Upper lobe of right lung (tissue), 1 donor: ENCODE measurements around the gene ARHGEF5. TPM values are rescaled to one million over a fixed set of nuclear protein-coding genes. Genes with fewer than 3 reads are reported as not detected.
A peak's percentile ranks its signal among the peaks of the same experiment; 100 is the strongest.

Experiments
- ATAC-seq: fragments of 200-7000 bp; cut with Tn5 transposase; one replicate; pipeline ENCODE4 v1.9.1; 2020; ENCODE audit warnings: mild to moderate bottlenecking, moderate library complexity
- DNase-seq: peaks from one replicate; pipeline ENCODE4 v3.0.0-alpha.2; 2020
- H3K27ac ChIP-seq: fragments of 200-600 bp; one replicate; pipeline ENCODE4 v1.8.0; 2022
- H3K27me3 ChIP-seq: fragments of 200-600 bp; one replicate; pipeline ENCODE4 v1.8.0; 2022; ENCODE audit warnings: mild to moderate bottlenecking
- H3K36me3 ChIP-seq: fragments of 200-600 bp; one replicate; pipeline ENCODE4 v1.8.0; 2022
- H3K4me1 ChIP-seq: fragments of 200-600 bp; one replicate; pipeline ENCODE4 v1.8.0; 2022
- H3K4me3 ChIP-seq: fragments of 200-600 bp; one replicate; pipeline ENCODE4 v1.8.0; 2022; ENCODE audit warnings: mild to moderate bottlenecking
- H3K9me3 ChIP-seq: fragments of 200-600 bp; one replicate; pipeline ENCODE4 v1.8.0; 2022
- intact Hi-C: fragments of 100-400 bp; cut with DNase I; formaldehyde crosslinking; loops from one replicate; pipeline ENCODE4 v1.11.0; 2022
- total RNA-seq: library from RNA; stranded (reverse); fragmentation: NEBNext Ultra II Directional; extraction: Animal tissue kit (Norgen Biotek cat#: 25700); gene quantifications from one replicate; pipeline ENCODE4 v1.2.1, GENCODE V29; 2021
- TF ChIP-seq, protein P1 (sequence below): fragments of 200-600 bp; IDR thresholded peaks from one replicate; pipeline ENCODE4 v1.8.0; 2022; ENCODE audit warnings: antibody characterized with exemption
- donor health status: DM: no; HTN: yes; CAD: no; lungs with severe emphysema.

ARHGEF5 gene
- total RNA-seq, 1 donor from 2014 or later = 36.9 TPM

GRCh38 chr7:144403649-144404061 is 48.5 kb downstream of the ARHGEF5 start, which contains the start of gene NOBOX:
TSS of gene NOBOX (minus strand) at chr7:144403693.
- Histone ChIP-seq H3K9me3 (no peaks in the 10 kb centered on the region), H3K4me1 (no peaks in the 10 kb centered on the region), H3K36me3 (no peaks in the 10 kb centered on the region), H3K27me3 (no peaks in the 10 kb centered on the region), H3K4me3 (no peak within 1 kb of the TSS), H3K27ac (no peak within 1 kb of the TSS)
- ATAC-seq = peak; percentile 5
- TF ChIP-seq, protein P1, sequence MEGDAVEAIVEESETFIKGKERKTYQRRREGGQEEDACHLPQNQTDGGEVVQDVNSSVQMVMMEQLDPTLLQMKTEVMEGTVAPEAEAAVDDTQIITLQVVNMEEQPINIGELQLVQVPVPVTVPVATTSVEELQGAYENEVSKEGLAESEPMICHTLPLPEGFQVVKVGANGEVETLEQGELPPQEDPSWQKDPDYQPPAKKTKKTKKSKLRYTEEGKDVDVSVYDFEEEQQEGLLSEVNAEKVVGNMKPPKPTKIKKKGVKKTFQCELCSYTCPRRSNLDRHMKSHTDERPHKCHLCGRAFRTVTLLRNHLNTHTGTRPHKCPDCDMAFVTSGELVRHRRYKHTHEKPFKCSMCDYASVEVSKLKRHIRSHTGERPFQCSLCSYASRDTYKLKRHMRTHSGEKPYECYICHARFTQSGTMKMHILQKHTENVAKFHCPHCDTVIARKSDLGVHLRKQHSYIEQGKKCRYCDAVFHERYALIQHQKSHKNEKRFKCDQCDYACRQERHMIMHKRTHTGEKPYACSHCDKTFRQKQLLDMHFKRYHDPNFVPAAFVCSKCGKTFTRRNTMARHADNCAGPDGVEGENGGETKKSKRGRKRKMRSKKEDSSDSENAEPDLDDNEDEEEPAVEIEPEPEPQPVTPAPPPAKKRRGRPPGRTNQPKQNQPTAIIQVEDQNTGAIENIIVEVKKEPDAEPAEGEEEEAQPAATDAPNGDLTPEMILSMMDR = no peak
- no peak for DNase-seq
- intact Hi-C loops = no loop called here

GRCh38 chr7:144404946-144405345 is 49.7 kb downstream of the ARHGEF5 start:
- DNase-seq = no peak
- H3K4me1 ChIP-seq = no peaks in the 10 kb centered on the region
- ATAC-seq = no peak
- no peaks in the 10 kb centered on the region for H3K9me3 ChIP-seq
- H3K36me3 ChIP-seq = no peaks in the 10 kb centered on the region
- no peak overlapping the region for H3K4me3 ChIP-seq
- no peaks in the 10 kb centered on the region for H3K27me3 ChIP-seq
- intact Hi-C loops = no loop called here
- H3K27ac ChIP-seq = no peak overlapping the region
- TF ChIP-seq, protein P1 = no peak

DNA sequence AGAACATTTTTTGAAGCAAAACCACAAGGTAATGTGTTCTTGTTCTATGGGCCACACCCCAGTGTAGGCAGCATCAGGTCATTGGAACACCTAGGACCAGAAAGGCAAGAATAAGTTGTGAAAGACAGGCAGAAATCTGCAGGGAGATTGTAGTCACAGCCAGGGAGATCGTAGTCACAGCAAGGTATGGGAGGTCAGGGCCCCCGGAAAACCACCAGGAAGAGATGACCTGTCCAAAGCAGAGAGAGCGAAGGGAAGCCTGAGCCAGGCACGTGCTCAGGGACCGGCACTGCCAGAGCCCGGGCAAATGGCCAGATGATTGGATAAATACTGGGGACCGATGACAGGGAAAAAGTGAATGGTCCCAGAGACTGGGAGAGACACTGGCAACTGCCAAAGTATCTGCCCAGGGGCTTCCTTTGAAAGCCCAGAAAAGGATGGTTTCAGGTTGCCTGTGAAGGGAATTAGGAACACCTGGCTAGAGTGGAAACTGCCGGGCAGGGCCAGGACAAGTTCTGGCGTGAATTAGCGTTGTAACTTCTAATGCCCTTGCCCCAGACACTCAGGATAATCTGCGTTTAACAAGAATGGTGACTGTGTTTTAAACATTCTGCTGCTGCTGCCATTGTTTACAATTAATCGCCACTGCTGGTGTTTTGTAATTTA is 52.2 kb downstream of the ARHGEF5 start:
- H3K4me3 ChIP-seq = no peak overlapping the region
- TF ChIP-seq, protein P1 = no peak
- ATAC-seq (no peak), DNase-seq (no peak)
- H3K27ac ChIP-seq = no peak overlapping the region
- no peaks in the 10 kb centered on the region for H3K4me1 ChIP-seq
- H3K36me3 ChIP-seq = no peaks in the 10 kb centered on the region
- no peaks in the 10 kb centered on the region for H3K27me3 ChIP-seq
- intact Hi-C loops = no loop called here
- H3K9me3 ChIP-seq = no peaks in the 10 kb centered on the region

- TF ChIP-seq, protein P1 = no peak
- Histone ChIP-seq H3K4me1 (no peaks in the 10 kb centered on the region), H3K27me3 (no peaks in the 10 kb centered on the region), H3K9me3 (no peaks in the 10 kb centered on the region), H3K27ac (no peak overlapping the region), H3K36me3 (no peaks in the 10 kb centered on the region), H3K4me3 (no peak overlapping the region)
- ATAC-seq (no peak), DNase-seq (no peak)
- intact Hi-C loops = no loop called here
Observed at GRCh38 chr7:144408121-144408520, 52.9 kb downstream of the ARHGEF5 start.

GRCh38 chr7:144410441-144410840 is 55.2 kb downstream of the ARHGEF5 start:
- H3K4me3 ChIP-seq = no peak overlapping the region
- no peak for ATAC-seq
- no peaks in the 10 kb centered on the region for H3K9me3 ChIP-seq
- H3K4me1 ChIP-seq = no peaks in the 10 kb centered on the region
- H3K36me3 ChIP-seq = no peaks in the 10 kb centered on the region
- intact Hi-C loops = no loop called here
- no peaks in the 10 kb centered on the region for H3K27me3 ChIP-seq
- DNase-seq = no peak
- H3K27ac ChIP-seq = no peak overlapping the region
- TF ChIP-seq, protein P1 = no peak
